Measurements from ENCODE around the gene G3BP1.

G3BP1 gene

DNA sequence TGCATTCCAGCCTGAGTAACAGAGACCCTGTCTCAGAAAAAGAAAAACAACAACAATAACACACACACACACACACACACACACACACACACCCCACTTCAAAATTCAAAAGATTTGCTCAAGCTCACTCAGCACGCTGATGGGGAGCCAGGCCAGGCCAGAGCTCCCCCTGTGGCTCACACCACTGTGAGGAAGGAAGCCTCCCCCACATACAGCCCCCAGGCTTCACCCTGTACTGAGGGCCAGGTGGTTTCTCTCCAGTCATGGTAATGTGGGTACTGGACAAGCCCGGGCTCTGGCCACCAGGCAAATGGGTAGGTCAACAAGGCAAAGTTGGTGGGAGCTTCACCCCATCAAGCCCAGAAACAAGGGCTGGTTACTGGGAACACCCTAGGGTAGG lies 32.4 kb upstream of the G3BP1 start:
- Histone ChIP-seq H3K4me1 (ENCODE audit: control insufficient read depth in 1 of 2, insufficient read depth in 2 of 2, low read length in 2 of 2) (peaks cover 5% of the 10 kb centered on the region in 2 donors), H3K9me3 (ENCODE audit: control insufficient read depth in 1 of 2, low read length in 2 of 2) (no peaks in the 10 kb centered on the region), H3K9ac (ENCODE audit: low read depth in 1 of 2, low read length in 2 of 2) (no peak overlapping the region), H3K27ac (ENCODE audit: low read depth, low read length) (no peak overlapping the region), H3K27me3 (ENCODE audit: control insufficient read depth in 1 of 2, insufficient read depth in 2 of 2, low read length in 2 of 2) (no peaks in the 10 kb centered on the region), H3K4me3 (ENCODE audit: low read depth in 1 of 2, low read length in 2 of 2) (no peak overlapping the region), H3K36me3 (ENCODE audit: control insufficient read depth in 1 of 2, insufficient read depth in 2 of 2, low read length in 2 of 2) (peaks cover 7 to 13% of the 10 kb centered on the region in 2 donors)

DNA sequence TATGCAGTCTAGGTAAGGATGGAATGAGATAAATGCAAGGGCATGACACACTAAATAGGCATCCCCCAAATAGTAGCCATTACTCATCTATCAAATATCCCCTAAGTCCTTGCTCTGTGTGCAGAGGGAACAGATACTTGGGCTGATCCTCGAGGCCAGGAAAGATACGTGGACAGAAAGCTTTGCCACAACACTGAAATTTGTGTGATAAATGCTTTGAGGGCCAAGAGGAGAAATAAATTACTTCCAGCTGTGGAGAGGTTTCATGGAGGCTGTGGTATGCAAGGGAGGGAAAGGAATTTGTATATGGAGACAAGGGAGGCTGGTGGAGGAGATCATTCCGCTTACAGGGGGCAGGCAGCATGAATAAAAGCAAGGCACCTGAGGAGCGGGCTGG lies 31.8 kb upstream of the G3BP1 start:
- Histone ChIP-seq H3K36me3 (ENCODE audit: control insufficient read depth in 1 of 2, insufficient read depth in 2 of 2, low read length in 2 of 2) (peaks cover 11 to 19% of the 10 kb centered on the region in 2 donors), H3K27me3 (ENCODE audit: control insufficient read depth in 1 of 2, insufficient read depth in 2 of 2, low read length in 2 of 2) (no peaks in the 10 kb centered on the region), H3K9me3 (ENCODE audit: control insufficient read depth in 1 of 2, low read length in 2 of 2) (no peaks in the 10 kb centered on the region), H3K9ac (ENCODE audit: low read depth in 1 of 2, low read length in 2 of 2) (no peak overlapping the region), H3K4me3 (ENCODE audit: low read depth in 1 of 2, low read length in 2 of 2) (no peak overlapping the region), H3K4me1 (ENCODE audit: control insufficient read depth in 1 of 2, insufficient read depth in 2 of 2, low read length in 2 of 2) (peaks cover 6 to 8% of the 10 kb centered on the region in 2 donors), H3K27ac (ENCODE audit: low read depth, low read length) (no peak overlapping the region)

DNA sequence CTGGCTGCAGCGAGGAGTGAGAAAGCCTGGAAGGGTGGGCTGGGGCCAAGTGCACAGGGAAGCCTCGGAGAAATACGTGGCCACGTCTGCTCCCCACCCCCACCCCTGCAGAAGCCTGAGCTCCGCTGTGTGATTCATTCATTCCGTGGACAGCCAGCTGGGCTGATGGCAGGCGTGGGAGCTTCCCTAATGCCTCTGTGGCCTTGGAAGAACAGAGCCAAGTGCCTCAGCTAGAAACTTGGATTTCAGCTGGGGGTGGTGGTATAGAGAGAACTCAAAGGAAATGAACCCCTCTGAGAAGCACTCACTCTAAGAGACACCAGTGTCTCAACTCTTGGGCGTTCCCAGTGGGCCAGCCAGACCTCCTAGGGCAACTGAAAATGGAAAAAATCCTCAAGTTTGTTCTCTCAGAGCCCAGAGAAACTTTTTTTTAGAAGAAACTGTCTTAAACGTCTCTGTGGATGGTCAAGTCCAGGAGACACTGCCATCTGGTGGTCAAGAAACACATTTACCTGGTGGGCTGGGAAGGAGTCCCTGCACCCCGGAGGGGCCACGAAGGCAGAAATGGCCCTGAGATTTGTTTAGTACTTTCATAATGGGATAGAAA lies 31.3 kb upstream of the G3BP1 start:
- peaks cover 11 to 13% of the 10 kb centered on the region in 2 donors for H3K4me1 ChIP-seq (ENCODE audit: control insufficient read depth in 1 of 2, insufficient read depth in 2 of 2, low read length in 2 of 2)
- H3K36me3 ChIP-seq (ENCODE audit: control insufficient read depth in 1 of 2, insufficient read depth in 2 of 2, low read length in 2 of 2), result peaks cover 16 to 24% of the 10 kb centered on the region in 2 donors
- H3K27ac ChIP-seq (ENCODE audit: low read depth, low read length), result no peak overlapping the region
- H3K9ac ChIP-seq (ENCODE audit: low read depth in 1 of 2, low read length in 2 of 2), result no peak overlapping the region
- no peak overlapping the region for H3K4me3 ChIP-seq (ENCODE audit: low read depth in 1 of 2, low read length in 2 of 2)
- no peaks in the 10 kb centered on the region for H3K9me3 ChIP-seq (ENCODE audit: control insufficient read depth in 1 of 2, low read length in 2 of 2)
- H3K27me3 ChIP-seq (ENCODE audit: control insufficient read depth in 1 of 2, insufficient read depth in 2 of 2, low read length in 2 of 2), result no peaks in the 10 kb centered on the region

DNA sequence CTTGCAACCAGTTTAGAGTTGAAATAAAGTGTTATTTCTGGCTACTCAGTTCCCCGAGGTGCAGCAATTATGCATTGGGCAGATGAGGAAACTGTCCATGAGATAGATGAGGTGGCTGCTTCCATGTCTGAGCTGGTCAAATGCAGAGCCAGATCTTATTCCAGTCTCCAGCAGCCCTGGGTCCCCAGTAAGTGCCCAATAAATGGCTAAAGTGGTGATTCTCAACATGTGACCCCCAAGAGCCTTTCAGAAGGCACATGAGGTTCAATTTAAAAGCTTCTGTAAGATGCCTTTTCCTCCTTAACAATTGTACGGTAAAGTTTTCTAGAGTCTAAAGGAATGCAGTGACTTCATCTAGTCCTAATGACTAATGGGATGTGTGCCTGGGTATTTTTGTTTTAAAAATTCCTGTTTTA lies 30.8 kb upstream of the G3BP1 start:
- H3K4me3 ChIP-seq (ENCODE audit: low read depth in 1 of 2, low read length in 2 of 2), result no peak overlapping the region
- H3K27me3 ChIP-seq (ENCODE audit: control insufficient read depth in 1 of 2, insufficient read depth in 2 of 2, low read length in 2 of 2), result no peaks in the 10 kb centered on the region
- no peak overlapping the region for H3K27ac ChIP-seq (ENCODE audit: low read depth, low read length)
- H3K9me3 ChIP-seq (ENCODE audit: control insufficient read depth in 1 of 2, low read length in 2 of 2), result no peaks in the 10 kb centered on the region
- peaks cover 13 to 15% of the 10 kb centered on the region in 2 donors for H3K4me1 ChIP-seq (ENCODE audit: control insufficient read depth in 1 of 2, insufficient read depth in 2 of 2, low read length in 2 of 2)
- H3K9ac ChIP-seq (ENCODE audit: low read depth in 1 of 2, low read length in 2 of 2), result no peak overlapping the region
- H3K36me3 ChIP-seq (ENCODE audit: control insufficient read depth in 1 of 2, insufficient read depth in 2 of 2, low read length in 2 of 2), result peaks cover 21 to 29% of the 10 kb centered on the region in 2 donors

DNA sequence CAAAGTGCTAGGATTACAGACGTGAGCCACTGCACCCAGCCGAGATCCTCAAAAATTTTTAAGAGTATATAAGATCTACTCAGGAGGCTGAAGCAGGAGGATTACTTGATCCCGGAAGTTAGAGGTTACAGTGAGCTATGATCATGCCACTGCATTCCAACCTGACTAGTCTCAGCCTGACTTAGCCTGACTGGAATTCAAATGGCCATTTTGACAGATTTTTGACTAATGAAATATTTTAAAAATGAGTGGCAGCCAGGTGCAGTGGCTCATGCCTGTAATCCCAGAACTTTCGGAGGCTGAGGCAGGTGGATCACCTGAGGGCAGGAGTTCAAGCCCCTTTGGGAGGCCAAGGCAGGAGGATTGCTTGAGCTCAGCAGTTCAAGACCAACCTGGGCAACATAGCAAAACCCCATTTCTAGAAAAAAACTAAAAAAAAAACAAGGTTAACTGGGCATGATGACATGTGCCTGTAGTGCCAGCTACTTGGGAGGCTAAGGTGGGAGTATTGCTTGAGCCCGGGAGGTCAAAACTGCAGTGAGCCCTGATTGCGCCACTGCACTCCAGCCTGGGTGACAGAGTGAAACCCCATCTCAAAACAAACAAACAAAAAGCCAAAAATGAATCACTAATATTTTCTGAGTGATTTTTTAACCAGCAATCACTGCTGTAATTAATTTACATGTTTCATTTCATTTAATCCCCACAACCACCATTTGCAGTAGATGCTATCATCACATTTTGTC lies 29.9 kb upstream of the G3BP1 start:
- Histone ChIP-seq H3K9me3 (ENCODE audit: control insufficient read depth in 1 of 2, low read length in 2 of 2) (no peaks in the 10 kb centered on the region), H3K36me3 (ENCODE audit: control insufficient read depth in 1 of 2, insufficient read depth in 2 of 2, low read length in 2 of 2) (peaks cover 21 to 34% of the 10 kb centered on the region in 2 donors), H3K4me1 (ENCODE audit: control insufficient read depth in 1 of 2, insufficient read depth in 2 of 2, low read length in 2 of 2) (peaks cover 13 to 15% of the 10 kb centered on the region in 2 donors), H3K27me3 (ENCODE audit: control insufficient read depth in 1 of 2, insufficient read depth in 2 of 2, low read length in 2 of 2) (no peaks in the 10 kb centered on the region), H3K27ac (ENCODE audit: low read depth, low read length) (no peak overlapping the region), H3K4me3 (ENCODE audit: low read depth in 1 of 2, low read length in 2 of 2) (no peak overlapping the region), H3K9ac (ENCODE audit: low read depth in 1 of 2, low read length in 2 of 2) (no peak overlapping the region)

DNA sequence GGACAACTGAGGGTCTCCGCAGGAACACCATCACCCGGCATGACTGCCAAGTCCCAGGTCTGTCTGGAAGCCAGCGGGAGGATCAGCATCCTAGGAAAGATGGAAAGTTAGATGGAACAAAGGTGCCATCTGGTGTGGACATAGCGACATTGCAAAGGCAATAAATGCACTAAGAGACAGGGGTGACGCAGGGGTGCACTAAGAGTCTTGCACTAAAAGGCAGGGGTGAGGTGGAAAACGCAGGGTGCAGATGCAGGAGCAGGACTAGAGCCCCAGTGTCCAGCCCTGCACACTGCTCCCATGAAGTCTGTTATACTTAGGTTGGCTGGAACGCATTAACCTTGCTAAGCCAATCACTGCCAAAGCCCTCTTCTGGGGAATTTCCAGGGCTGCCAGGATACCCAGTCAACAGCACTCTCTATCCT lies 28.9 kb upstream of the G3BP1 start:
- H3K4me1 ChIP-seq (ENCODE audit: control insufficient read depth in 1 of 2, insufficient read depth in 2 of 2, low read length in 2 of 2), result peaks cover 13 to 15% of the 10 kb centered on the region in 2 donors
- no peak overlapping the region for H3K27ac ChIP-seq (ENCODE audit: low read depth, low read length)
- H3K4me3 ChIP-seq (ENCODE audit: low read depth in 1 of 2, low read length in 2 of 2), result no peak overlapping the region
- no peak overlapping the region for H3K9ac ChIP-seq (ENCODE audit: low read depth in 1 of 2, low read length in 2 of 2)
- H3K9me3 ChIP-seq (ENCODE audit: control insufficient read depth in 1 of 2, low read length in 2 of 2), result no peaks in the 10 kb centered on the region
- peaks cover 21 to 34% of the 10 kb centered on the region in 2 donors for H3K36me3 ChIP-seq (ENCODE audit: control insufficient read depth in 1 of 2, insufficient read depth in 2 of 2, low read length in 2 of 2)
- no peaks in the 10 kb centered on the region for H3K27me3 ChIP-seq (ENCODE audit: control insufficient read depth in 1 of 2, insufficient read depth in 2 of 2, low read length in 2 of 2)

DNA sequence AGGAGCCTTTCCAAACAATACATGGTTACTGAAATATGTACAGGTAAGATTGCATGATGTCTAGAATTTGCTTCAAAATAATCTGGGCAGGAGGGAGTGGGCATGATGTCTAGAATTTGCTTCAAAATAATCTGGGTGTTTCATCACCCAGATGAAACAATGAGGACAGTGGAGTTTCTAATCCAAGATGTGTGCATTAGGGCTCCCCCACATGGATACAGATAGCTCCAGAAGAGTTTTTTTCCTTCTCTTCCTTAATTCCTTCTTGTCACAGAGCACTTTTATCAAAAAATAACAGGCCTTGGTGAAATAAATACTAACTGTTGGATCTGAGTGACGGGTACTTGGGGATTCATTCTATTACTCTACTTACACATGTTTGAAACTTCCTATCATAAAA lies 28.2 kb upstream of the G3BP1 start:
- Histone ChIP-seq H3K27me3 (ENCODE audit: control insufficient read depth in 1 of 2, insufficient read depth in 2 of 2, low read length in 2 of 2) (no peaks in the 10 kb centered on the region), H3K9ac (ENCODE audit: low read depth in 1 of 2, low read length in 2 of 2) (no peak overlapping the region), H3K9me3 (ENCODE audit: control insufficient read depth in 1 of 2, low read length in 2 of 2) (no peaks in the 10 kb centered on the region), H3K4me1 (ENCODE audit: control insufficient read depth in 1 of 2, insufficient read depth in 2 of 2, low read length in 2 of 2) (peaks cover 13 to 15% of the 10 kb centered on the region in 2 donors), H3K27ac (ENCODE audit: low read depth, low read length) (no peak overlapping the region), H3K4me3 (ENCODE audit: low read depth in 1 of 2, low read length in 2 of 2) (no peak overlapping the region), H3K36me3 (ENCODE audit: control insufficient read depth in 1 of 2, insufficient read depth in 2 of 2, low read length in 2 of 2) (peaks cover 21 to 37% of the 10 kb centered on the region in 2 donors)

DNA sequence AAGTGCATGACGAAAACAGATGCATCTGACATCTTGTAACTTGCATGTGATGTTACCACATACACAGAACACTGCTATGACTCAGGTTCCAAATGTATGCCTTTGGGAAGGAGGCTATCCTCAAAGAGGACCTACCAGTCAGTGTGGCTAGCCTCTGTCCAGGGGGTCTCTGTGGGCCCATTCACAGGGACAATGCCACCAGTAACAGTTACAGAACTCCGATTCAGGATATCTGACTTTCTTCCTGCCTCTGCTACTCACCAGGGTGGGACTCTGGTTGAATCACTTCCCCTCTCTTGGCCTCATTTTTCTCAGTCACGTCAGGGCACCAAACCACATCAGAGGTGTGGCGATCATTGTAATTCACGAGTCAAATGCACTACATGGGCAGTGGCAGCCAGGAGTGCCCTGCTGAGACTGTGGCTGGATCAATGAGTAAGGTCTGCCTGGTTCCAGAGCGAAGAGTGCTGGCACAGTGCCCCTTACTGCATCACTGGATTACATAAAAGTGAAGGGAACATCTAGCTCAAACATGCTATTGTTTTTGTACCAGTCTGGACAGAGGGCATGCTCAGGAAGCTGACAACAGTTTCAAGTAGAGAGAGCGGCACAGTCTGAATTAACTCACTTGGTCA lies 26.6 kb upstream of the G3BP1 start:
- H3K4me1 ChIP-seq (ENCODE audit: control insufficient read depth in 1 of 2, insufficient read depth in 2 of 2, low read length in 2 of 2), result peaks cover 13 to 15% of the 10 kb centered on the region in 2 donors
- H3K9me3 ChIP-seq (ENCODE audit: control insufficient read depth in 1 of 2, low read length in 2 of 2), result no peaks in the 10 kb centered on the region
- H3K9ac ChIP-seq (ENCODE audit: low read depth in 1 of 2, low read length in 2 of 2), result peak overlapping the region in 1 of 2 donors; percentile 25
- H3K36me3 ChIP-seq (ENCODE audit: control insufficient read depth in 1 of 2, insufficient read depth in 2 of 2, low read length in 2 of 2), result peaks cover 21 to 37% of the 10 kb centered on the region in 2 donors
- H3K27ac ChIP-seq (ENCODE audit: low read depth, low read length), result no peak overlapping the region
- H3K4me3 ChIP-seq (ENCODE audit: low read depth in 1 of 2, low read length in 2 of 2), result no peak overlapping the region
- no peaks in the 10 kb centered on the region for H3K27me3 ChIP-seq (ENCODE audit: control insufficient read depth in 1 of 2, insufficient read depth in 2 of 2, low read length in 2 of 2)

DNA sequence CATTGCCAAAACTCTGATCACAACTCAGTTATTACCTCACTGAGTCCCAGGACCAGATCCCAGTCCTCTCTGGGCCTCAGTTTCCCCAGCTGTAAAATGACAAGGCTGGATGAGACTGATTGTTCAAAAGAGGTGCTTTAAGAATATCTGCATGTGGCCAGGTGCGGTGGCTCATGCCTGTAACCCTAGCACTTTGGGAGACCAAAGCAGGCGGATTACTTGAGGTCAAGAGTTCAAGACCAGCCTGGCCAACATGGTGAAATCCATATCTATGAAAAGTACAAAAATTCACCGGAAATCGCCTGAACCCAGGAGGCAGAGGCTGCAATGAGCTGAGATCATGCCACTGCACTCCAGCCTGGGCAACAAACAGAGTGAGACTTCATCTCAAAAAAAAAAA lies 21.6 kb upstream of the G3BP1 start:
- Histone ChIP-seq H3K27ac (ENCODE audit: low read depth, low read length) (no peak overlapping the region), H3K9me3 (ENCODE audit: control insufficient read depth in 1 of 2, low read length in 2 of 2) (no peaks in the 10 kb centered on the region), H3K36me3 (ENCODE audit: control insufficient read depth in 1 of 2, insufficient read depth in 2 of 2, low read length in 2 of 2) (peaks cover 8 to 22% of the 10 kb centered on the region in 2 donors), H3K4me1 (ENCODE audit: control insufficient read depth in 1 of 2, insufficient read depth in 2 of 2, low read length in 2 of 2) (peaks cover 5 to 8% of the 10 kb centered on the region in 2 donors), H3K27me3 (ENCODE audit: control insufficient read depth in 1 of 2, insufficient read depth in 2 of 2, low read length in 2 of 2) (no peaks in the 10 kb centered on the region), H3K9ac (ENCODE audit: low read depth in 1 of 2, low read length in 2 of 2) (no peak overlapping the region), H3K4me3 (ENCODE audit: low read depth in 1 of 2, low read length in 2 of 2) (no peak overlapping the region)

DNA sequence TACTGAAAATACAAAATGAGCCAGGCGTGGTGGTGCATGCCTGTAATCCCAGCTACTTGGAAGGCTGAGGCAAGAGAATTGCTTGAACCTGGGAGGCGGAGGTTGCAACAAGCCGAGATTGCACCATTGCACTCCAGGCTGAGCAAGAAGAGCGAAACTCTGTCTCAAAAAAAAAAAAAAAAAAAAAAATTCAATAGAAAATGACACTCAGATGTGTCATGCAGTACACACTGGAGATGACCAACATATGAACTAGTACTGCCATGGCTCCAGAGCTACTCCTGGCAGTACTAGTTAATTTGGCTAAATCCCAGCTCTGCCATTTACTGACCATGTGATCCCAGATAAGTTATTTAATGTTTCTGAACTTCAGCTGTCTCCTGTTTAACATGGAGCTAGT lies 20.7 kb upstream of the G3BP1 start:
- Histone ChIP-seq H3K4me3 (ENCODE audit: low read depth in 1 of 2, low read length in 2 of 2) (no peak overlapping the region), H3K9me3 (ENCODE audit: control insufficient read depth in 1 of 2, low read length in 2 of 2) (no peaks in the 10 kb centered on the region), H3K4me1 (ENCODE audit: control insufficient read depth in 1 of 2, insufficient read depth in 2 of 2, low read length in 2 of 2) (peaks cover 0 to 8% of the 10 kb centered on the region in 2 donors), H3K9ac (ENCODE audit: low read depth in 1 of 2, low read length in 2 of 2) (no peak overlapping the region), H3K27ac (ENCODE audit: low read depth, low read length) (no peak overlapping the region), H3K27me3 (ENCODE audit: control insufficient read depth in 1 of 2, insufficient read depth in 2 of 2, low read length in 2 of 2) (no peaks in the 10 kb centered on the region), H3K36me3 (ENCODE audit: control insufficient read depth in 1 of 2, insufficient read depth in 2 of 2, low read length in 2 of 2) (peaks cover 0 to 12% of the 10 kb centered on the region in 2 donors)

Measured in duodenal mucosa (tissue), 2 donors.